Measurements from ENCODE around the gene SPDEF.

Gene SPDEF

DNA sequence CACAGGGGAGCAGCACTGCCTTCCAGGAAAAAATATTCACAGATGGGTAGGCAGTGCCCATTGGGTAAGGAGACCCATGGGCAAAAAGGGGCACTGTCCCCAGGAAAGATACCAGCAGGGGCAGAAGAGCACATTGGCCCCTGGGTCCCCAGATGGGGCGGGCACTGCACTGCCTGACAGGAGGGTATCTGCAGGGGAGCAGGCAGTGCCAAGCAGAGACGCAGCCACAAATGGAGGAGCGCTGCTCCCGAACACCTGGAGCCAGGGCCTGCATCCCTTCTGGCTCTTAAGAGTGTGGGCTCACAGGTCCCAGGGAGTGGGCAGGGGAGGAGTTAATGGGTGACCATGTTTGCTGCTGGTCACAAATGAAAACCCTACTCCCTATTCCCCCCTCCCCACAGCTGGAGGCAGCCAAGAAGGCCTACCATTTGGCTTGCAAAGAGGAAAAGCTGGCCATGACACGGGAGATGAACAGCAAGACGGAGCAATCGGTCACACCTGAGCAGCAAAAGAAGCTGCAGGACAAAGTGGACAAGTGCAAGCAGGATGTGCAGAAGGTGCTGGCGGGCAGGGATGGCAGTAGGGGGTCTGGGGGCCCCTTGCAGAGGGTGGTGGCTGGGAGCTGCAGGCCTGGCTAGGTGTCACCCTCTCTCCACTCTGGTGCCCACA, 27.0 kb downstream of the SPDEF start:
- DNase-seq (ENCODE audit: low read depth in 1 of 2, low spot score in 1 of 2), result no peak

GRCh38 chr6:34527751-34528670, 28.1 kb downstream of the SPDEF start:
- no peak for DNase-seq (ENCODE audit: low read depth in 1 of 2, low spot score in 1 of 2)

DNA sequence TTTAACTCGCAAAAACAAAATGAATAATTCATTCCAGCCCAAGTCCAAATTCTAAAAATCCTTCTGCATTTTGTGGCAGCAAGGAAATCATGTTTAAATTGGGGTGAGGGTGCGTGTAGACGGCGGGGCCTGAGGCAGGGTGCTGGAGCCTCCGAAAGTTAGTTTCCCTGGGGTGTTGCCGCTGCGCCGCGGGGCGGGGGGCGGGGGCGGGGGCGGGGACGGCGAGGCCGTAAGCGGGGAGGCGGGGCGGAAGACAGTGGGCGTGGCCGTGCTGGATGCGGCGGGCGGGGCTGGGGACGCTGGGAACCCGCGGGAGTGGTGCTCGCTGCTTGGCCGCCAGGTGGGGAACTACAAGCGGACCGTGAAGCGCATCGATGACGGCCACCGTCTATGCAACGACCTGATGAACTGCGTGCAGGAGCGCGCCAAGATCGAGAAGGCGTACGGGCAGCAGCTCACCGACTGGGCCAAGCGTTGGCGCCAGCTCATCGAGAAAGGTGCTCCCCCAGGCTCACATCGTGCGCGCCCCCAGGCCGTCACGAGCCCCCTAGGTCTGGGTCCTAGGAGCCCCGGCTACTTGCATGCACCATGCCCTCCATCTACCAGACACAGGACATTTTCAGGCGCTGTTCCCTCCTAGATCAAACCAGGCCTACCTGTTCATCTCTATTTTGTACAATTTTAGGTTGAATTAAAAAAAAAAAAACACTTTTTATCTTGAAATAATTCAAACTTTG, 29.0 kb downstream of the SPDEF start:
- peak; percentile 94 to 97 for DNase-seq (ENCODE audit: low read depth in 1 of 2, low spot score in 1 of 2)

GRCh38 chr6:34526241-34526972, 29.7 kb downstream of the SPDEF start:
- no peak for DNase-seq (ENCODE audit: low read depth in 1 of 2, low spot score in 1 of 2)

DNA sequence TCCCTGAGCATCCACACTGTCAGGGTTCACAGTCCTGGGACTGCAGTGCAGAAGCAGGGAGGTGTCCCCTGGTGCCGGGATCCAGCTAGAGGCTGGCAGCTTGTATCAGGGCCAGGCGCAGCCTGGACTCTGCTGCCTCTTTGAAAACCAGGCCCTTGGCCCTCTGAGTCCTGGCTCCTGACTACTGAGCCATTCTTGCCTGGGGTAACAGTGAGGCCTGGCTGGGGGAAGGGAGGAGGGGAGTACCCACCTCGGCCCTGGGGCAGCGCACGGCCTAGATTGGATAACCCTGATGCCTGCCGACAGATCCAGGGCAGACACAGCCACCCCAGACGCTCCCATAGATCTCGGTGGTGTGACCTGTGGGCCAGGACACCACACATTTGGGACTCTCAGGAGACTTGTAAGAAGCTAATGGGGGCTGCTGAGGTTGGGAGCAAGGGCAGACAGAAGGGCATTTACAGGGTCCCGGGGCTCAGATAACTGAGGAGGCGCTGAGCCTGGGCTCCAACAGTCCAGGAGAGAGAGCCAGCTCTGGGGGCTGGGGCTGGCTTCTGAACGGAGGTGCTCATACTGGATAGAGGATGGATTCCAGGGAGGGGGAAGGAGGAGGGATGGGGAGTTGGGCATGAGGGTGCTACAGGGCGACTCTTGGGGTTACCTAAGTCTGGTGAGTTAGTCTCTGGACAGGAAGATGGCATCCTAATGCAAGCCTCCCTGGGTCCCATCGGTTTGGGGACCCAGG, 30.5 kb downstream of the SPDEF start:
- DNase-seq (ENCODE audit: low read depth in 1 of 2, low spot score in 1 of 2), result no peak

- no peak for DNase-seq (ENCODE audit: low read depth in 1 of 2, low spot score in 1 of 2)
These were observed 31.2 kb downstream of the SPDEF start for GRCh38 chr6:34524971-34525370.

DNA sequence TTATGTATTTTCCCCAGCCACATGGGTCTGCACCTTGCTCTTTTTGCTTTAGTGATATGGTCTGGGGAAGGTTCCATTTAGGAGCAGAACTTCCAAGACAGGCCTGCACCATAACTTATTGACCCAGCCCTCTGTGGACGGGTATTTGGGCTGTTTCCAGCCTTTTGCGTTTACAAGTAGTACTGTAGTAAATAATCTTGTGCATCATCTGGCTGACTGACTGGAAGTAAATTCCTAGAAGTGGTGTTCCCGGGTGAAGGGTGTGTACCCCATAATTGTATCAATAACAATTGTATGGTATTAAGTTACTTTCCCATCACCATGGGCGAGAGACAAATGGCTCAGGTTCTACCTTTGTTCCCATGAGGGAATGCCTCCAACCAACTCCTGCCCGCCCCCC, 31.6 kb downstream of the SPDEF start:
- no peak for DNase-seq (ENCODE audit: low read depth in 1 of 2, low spot score in 1 of 2)

GRCh38 chr6:34523441-34524206, 32.5 kb downstream of the SPDEF start:
- no peak for DNase-seq (ENCODE audit: low read depth in 1 of 2, low spot score in 1 of 2)

GRCh38 chr6:34522761-34523160, 33.4 kb downstream of the SPDEF start:
- no peak for DNase-seq (ENCODE audit: low read depth in 1 of 2, low spot score in 1 of 2)

DNA sequence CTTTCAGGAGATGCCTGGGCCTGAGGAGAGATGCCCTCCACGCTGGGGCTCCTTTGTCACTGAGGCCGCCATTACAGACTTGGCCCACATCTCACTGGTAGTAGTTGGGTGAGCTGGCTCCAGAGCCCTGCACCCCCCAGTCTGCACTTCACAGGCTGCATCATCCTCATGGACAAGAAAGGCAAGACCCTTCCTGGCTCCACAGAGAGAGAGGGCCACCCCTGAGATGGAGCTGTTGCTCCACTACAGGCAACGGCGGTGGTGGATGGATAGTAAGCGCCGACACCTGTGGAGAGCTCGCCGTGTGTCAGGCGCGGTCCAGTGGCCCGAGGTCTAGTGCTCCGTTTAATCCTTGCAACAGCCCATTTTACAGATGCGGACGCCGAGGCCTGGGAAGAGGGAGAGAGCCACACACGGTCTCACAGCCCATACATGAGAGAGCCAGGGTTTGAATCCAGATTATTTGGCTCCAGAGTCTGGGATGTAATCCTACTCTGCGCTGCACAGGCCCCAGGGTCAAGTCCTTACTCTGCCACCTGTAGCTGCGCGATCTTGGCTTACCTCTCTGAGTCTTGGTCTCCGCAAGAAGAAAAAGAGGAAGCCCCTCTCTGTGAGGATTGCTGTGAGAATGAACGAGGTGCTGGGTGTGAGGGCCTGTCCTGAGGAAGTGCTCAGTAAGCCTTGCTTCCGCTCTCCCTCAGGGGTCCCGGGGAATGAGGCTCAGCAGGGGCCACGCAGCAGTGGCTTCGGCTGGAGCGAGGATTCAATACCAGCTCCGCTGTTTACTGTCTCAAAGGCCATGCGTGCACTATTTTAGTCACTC, 34.5 kb downstream of the SPDEF start:
- DNase-seq (ENCODE audit: low read depth in 1 of 2, low spot score in 1 of 2), result no peak

DNA sequence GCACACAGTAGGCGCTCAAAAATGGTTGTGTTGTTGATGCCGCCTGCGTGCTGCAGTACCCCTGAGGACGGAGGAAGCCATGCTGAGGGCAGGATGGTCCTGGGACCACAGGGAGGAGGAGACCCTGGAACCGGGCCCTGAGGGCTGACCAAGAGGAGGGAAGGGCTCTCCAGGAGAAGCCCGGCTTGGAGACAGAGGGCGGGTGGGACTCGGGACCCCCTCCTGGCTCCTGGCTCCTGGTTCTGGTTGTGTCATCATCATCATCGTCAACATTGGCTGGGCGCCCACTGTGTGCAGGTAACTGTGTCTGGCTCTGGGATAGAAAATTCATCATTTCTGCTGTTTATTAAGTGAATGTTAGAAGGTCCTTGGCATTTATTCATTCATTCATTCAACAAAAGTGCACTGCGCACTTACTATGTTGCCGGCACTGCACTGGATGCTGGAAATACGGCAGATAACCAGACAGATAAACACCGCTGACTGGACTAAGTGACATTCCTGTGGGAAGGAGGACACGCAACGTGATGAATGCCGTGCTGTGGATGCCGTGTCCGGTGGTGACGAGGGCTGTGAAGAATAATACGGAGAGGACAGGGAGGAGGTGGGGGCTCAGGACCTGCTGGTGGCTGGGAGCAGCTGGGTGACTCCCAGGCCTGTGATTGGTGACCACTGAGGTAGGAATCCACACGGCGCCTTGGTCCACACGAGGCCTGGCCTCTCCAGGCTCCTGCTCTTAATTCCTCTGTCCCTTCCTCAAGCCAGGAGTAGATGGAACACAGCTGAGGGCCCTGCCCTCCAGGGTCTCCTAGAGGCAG, 35.3 kb downstream of the SPDEF start:
- DNase-seq (ENCODE audit: low read depth in 1 of 2, low spot score in 1 of 2), result no peak

GRCh38 chr6:34519971-34520644, 36.0 kb downstream of the SPDEF start:
- DNase-seq (ENCODE audit: low read depth in 1 of 2, low spot score in 1 of 2), result no peak

DNA sequence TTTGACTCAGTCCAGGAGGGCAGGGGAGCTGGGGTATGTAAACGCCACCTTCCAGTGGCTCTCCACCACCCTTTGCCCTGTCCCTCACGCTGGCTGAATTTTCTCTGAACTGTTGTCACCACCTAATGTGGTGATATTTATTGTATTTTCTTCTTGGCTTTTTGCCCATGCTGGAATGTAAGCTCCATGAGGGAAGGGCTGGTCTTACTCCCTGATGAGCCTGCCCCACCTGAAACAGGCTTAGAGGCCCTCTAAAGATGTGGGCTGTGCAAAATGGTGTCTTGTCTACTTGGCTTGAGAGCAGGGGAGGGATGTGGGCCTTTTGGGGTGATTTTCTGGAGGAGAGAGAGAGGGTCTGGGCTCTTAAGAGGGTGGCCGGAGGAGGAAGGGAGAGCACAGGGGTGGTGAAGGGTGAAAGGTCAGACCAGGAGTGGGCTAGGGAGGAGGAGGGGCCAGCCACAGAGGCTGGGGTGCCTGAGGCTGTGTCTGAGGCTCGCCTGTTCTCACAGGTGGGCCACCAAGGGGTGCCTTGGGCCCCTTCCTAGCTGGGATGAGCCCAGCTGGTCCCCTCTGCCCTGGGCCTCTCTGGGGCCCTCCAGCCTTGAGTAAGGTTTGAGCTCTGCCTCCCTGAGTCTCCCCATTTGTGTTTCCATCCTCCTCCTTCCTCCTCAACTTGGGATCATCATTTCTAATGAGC, 37.3 kb downstream of the SPDEF start:
- DNase-seq (ENCODE audit: low read depth in 1 of 2, low spot score in 1 of 2), result no peak

DNA sequence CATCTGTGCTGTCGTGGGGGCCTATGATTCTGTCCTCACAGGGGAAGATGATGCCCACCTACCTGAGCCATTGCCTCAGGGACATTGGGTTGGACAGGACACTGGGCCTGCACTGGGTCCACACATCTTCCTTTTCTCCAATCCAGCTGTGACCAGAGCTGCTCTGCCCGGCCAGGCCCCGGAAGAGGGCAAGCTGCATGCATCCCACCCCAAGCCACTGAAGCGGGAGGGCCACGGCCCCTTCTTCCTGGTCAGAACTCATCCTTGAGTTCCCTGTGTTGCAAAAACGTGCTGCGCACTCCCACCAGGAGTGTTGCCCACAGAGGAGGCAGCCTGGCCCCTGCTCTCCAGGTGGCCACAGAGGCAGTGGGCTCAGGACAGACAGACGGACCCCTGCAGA, 38.2 kb downstream of the SPDEF start:
- no peak for DNase-seq (ENCODE audit: low read depth in 1 of 2, low spot score in 1 of 2)

DNA sequence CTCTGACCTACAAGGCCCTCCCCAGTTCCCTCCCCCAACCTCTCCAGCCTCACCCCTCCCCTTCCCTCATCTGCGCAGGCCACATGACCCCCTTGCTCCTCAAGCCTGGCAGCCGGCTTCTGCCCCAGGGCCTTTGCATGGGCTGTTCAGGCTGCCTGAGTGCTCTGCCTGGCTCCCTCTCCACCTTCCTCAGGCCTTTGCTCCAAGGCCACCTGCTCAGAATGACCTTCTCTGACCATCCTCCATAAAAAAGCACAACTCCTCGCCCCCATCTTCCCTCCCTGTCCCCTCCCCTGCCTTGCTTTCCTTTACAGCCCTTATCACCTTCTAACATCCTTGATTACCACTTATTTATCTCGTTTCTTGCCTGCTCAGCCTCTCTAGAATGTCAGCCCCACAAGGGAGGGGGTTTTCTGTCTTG, 38.7 kb downstream of the SPDEF start:
- DNase-seq (ENCODE audit: low read depth in 1 of 2, low spot score in 1 of 2), result no peak

GRCh38 chr6:34516391-34517324, 39.5 kb downstream of the SPDEF start:
- DNase-seq (ENCODE audit: low read depth in 1 of 2, low spot score in 1 of 2), result no peak

Measured in activated T-helper 1 cell treated with anti-CD3 and anti-CD28 coated beads, Interleukin-2, amount 50 U/mL, for 16 hours (primary cell).